Stimulated activated CD8-positive, alpha-beta memory T cell treated with anti-CD3 and anti-CD28 coated beads, Interleukin-7, amount 100 ng/mL, for 48 hours (primary cell): ENCODE results near the gene REPS2.
"Not testable (repeated sequence)": the region's sequence is repeated elsewhere in the genome, so short reads cannot be mapped to it uniquely, and the experiment has no call there.

Experiments
- DNase-seq, 2 donors: peaks; one replicate each; pipeline ENCODE4 v3.0.0-alpha.2; 2020; ENCODE audit warnings: low read depth in 1 of 2; ENCODE audit errors: extremely low read depth in 1 of 2

Gene REPS2

DNA sequence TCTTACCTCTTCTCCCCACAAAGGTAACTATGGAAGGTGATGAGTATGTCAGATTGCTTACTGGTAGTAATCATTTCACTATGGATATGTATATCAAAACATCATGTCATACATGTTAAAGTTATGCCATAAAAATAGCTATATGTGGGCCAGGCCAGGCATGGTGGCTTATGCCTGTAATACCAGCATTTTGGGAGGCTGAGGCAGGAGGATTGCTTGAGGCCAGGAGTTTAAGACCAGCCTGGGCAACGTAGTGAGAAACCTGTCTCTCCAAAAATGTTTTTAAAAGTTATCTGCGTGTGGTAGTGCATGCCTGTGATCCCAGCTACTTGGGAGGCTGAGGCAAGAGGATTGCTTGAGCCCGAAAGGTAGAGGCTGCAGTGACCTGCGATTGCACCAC is 16.2 kb downstream of the REPS2 start:
- DNase-seq = not testable (repeated sequence)

DNA sequence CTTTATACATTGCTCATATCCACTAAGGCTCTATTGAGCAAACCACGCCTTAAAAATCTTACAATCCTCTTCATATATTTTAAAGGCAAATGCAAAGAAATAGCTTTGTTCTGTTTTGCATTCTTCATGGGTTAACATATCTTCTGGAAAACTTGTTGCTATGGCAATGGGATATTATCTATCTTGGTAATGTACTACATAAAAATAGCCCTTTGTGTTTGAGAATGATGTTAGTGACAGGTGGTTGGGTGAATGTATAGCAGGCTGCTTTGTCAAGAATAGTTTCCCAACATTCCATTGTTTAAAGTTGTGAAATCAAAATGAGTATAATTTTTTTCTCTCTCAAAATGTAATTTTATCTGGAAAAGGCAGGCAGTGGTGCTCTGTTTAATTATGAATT is 16.8 kb downstream of the REPS2 start:
- DNase-seq = no peak

DNA sequence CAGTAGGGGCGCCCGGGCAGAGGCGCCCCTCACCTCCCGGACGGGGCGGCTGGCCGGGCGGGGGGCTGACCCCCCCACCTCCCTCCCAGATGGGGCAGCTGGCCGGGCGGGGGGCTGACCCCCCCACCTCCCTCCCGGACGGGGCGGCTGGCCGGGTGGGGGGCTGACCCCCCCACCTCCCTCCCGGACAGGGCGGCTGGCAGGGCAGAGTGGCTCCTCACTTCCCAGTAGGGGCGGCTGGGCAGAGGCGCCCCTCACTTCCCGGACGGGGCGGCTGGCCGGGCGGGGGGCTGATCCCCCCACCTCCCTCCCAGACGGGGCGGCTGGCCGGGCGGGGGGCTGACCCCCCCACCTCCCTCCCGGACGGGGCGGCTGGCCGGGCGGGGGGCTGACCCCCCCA is 18.5 kb downstream of the REPS2 start:
- not testable (repeated sequence) for DNase-seq

DNA sequence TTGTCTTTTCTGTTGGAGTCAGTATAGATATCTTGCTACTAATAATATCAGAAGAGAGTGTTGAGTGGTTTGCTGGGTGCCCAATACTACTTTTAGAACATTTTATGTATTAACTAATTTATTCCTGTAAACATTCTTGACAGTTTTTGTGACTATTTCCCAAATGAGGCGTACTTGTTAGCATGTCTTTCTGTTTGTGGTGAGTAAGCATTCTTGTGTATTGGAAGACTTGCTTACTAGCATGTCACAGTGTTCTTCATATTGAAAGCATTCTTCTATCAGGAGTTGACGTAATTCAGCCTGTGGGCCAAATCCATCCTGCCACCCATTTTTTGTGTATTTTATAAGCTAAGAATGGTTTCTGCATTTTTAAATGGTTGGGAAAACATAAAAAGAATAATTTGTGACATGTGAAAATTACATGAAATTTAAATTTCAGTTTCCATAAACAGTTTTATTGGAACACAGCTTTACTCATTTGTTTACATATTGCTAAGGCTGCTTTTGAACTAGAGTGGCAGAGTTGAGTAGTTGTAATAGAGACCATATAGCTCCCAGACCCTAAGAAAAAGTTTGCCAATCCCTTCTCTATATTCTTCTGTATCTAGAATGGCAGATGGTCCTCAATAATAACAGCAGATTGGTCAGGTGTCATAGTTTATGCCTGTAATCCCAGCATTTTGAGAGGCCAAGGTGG is 20.4 kb downstream of the REPS2 start:
- DNase-seq = no peak

DNA sequence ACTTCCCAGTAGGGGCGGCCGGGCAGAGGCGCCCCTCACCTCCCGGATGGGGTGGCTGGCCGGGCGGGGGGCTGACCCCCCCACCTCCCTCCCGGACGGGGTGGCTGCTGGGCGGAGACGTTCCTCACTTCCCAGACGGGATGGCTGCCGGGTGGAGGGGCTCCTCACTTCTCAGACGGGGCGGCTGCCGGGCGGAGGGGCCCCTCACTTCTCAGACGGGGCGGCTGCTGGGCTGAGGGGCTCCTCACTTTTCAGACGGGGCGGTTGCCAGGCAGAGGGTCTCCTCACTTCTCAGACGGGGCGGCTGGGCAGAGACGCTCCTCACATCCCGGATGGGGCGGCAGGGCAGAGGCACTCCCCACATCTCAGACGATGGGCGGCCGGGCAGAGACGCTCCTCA is 22.3 kb downstream of the REPS2 start:
- DNase-seq = not testable (repeated sequence)

DNA sequence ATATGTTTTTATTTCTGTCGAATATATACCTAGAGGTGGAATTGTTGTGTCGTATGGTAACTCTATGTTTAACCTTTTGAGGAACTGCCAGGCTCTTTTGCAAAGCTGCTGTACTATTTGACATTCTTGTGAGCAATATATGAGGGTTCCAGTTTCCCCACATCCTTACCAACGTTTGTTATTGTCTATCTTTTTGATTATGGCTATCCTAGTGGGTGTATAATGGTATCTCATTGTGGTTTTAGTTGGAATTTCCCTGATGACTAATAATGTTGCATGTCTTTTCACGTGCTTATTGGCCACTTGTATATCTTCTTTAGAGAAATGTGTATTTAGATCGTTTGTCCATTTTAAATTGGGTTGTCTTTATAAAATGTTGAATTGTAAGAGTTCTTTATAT is 24.5 kb downstream of the REPS2 start:
- no peak for DNase-seq

DNA sequence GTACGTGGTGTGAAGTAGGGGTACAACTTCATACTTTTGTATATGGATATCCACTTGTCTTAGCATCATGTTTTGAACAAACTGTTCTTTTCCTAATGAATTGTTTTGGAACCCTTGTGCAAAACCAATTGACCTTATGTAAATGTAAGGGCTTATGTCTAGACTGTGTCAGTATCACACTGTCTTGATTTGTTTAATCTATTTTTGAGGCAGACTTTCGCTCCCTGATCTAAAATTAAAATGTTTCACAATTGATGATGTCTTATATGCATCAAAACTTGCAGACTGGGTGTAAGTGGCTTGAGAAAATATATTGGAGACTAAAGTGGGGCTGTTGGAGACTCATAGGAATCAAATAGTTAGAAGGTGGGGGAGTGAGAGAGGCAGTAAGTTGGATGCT is 25.2 kb downstream of the REPS2 start:
- no peak for DNase-seq

DNA sequence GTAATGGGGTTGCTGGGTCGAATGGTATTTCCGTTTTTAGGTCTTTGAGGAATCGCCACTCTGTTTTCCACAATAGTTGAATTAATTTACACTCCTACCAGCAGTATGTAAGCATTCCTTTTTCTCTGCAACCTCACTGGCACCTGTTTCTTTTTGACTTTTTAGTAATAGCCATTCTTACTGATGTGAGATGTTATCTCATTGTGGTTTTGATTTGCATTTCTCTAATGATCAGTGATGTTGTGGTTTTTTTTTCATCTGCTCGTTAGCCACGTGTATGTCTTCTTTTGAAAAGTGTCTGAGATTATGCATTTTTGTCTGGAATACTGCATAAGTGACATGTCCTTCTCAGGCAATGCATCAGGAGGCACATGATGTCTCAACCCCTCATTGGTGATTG is 28.8 kb downstream of the REPS2 start:
- no peak for DNase-seq

DNA sequence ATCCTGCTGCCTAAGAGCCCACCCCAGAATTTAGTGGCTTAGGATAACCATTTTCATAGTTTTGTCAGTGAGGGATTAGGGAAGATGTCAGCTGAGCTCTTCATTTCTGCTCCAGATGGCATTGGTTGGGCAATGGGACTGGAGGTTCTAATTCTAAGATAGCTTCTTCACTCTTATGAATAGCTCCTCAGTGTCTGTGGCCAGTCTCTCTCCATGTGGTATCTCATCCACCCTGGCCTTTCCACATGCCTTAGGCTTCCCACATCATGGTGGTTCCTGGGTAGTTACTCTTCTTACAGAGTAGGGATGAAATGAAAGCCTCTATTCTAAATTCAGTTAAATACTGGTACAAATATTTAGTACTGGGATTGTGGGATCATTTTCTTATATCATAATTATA is 31.3 kb downstream of the REPS2 start:
- no peak for DNase-seq

DNA sequence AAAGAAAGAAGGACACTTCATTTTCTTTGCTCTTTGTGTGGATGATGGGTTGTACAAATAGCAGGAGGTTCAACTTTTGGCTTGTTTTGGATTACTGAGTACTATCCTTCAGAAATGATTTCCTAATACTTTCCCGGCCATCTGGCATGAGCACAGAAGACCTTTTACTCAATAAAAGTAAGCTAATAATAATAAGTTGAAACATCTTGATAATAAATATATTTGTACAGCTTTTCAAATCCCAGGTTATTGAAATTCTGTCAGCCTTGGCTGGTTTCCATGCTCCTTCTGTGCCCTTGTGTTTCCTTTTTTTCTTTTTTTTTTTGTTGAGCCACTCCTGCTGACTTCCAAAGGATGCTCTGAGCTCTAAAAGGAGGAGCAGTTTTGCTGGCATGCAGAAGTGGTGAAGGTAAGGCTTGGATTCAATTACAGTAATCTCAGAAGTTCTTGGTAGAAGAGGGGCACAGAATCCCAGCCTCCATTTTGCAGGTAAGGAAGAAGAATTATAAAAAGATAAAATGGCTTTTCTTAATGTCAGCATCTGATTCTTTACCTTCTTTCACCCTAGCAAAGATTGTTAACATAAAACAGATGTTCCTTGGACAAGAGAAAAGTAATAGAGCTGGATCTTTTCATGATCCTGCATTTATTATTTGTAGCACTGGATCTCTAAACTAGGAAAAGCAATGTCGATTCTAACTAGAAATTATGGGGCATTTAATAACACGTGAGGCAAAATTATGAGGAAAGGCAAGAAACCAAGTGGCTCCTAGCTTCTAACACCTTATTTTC is 31.9 kb downstream of the REPS2 start:
- no peak for DNase-seq

DNA sequence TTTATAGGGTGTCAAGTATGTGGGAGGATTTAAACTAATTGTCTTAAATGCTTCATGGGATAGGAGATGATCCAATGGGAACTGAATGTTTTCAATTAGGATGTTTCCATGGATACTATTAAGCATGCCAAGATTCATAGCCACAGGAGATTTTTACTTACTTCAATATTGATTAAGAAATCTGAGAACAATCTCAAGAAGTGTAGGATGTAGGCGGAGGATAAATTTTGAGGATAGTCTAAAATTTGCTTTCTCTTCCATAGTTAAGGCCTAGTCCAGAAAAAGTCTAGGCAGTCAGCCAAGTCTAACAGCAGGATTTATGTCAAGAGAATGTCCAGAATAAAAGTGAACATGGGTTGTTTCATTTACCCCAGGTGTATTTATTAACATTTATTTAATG is 32.8 kb downstream of the REPS2 start:
- no peak for DNase-seq

DNA sequence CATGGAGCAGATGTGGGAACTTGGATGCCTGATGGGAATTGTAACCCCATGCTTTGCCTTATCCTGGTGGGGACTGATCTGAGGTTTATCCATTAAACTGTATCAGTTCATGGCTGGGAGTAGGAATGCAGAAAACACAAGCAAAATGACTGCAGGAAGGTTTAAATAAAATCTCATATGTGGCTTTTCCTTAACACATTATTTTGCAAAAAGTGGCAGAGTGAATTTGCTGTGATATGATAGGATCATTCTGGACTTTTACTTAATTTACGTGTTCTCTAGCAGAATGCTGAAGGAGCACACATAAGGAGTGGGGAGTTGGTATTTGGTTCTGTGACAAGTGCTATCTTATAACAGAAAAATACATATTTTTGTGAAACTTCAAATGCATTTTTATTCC is 34.8 kb downstream of the REPS2 start:
- no peak for DNase-seq

DNA sequence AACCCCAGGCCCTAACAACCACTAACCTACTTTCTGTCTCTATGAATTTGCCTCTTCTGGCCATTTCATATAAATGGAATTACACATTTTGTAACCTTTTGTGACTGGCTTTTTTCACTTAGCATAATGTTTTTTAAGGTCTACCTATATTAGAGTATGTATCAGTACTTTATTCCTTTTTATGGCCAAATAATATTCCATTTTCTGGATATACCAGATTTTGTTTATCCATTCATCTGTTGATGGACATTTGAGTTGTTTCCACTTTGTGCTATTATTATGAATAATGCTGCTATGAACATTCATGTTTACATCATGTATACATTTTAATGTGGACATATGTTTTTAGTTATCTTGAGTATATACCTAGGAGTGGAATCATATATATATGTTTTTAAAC is 35.5 kb downstream of the REPS2 start:
- no peak for DNase-seq

DNA sequence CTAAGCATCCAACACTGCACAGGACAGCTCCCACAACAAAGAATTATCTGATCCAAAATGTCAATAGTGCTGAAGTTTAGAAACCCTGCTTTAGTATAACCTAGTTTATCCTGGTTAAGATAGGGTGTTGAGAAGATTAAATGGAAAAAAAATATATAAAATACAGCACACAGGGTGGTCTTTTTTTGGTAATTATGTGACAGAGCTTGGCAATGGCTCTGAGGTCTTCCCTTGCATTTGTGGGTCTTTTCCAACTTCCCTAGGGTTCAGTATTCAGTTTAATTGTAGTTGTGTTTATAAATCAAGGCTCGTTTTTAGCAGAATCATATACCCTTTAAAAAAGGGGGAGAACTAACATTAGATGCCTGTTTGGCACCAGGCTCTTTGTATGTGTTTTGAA is 36.6 kb downstream of the REPS2 start:
- no peak for DNase-seq

DNA sequence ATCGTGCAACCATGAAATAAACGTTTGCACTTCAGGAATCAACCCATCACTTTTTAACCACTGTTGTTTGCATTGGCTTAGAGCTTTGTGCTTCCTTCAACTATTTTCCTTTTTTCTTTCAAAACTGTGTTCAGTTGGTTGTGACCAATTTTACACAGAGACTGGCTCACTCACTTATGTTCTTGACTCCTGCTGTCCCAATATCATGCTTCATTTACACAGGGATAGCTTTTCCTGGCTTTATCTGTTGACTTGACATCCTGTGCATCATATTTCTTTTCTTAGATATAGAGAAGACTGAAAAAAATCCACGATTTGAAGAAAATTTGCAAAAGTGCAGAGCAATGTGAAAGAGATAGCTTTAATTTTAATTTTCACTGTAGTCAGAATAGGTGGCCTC is 38.8 kb downstream of the REPS2 start:
- DNase-seq = no peak

DNA sequence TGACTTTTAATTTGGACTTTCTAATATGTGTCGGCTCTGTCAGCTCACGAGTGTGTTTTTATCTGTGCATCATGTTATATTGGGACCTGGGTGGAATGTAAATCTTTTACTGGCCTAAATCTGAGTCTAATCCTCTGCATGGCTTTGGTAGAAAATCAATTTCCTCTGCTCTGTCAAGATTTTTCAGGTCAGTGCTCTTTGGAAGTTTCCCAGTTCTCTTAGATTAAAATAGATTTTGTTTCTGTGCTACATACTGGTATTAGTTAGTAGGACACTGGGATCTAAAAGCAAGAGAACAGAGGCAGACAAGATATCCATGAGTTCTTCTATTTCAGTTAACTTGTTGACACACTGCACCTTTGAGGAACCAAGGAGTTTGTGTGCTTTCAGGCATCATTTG is 39.7 kb downstream of the REPS2 start:
- no peak for DNase-seq

DNA sequence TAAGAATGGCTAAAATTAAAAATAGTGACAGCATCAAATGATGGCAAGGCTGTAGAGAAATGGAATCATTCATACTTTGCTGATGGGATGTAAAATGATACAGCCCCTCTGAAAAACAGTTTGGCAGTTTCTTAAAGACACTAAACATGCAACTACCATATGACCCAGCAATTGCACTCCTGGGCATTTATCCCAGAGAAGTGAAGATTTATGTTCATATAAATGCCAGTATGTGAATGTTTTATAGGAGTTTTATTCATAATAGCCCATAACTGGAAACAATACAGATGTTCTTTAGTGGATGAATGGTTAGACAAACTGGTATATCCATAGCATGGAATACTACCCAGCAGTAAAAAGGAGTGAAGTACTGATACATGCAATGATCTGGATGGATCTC is 43.3 kb downstream of the REPS2 start:
- no peak for DNase-seq

DNA sequence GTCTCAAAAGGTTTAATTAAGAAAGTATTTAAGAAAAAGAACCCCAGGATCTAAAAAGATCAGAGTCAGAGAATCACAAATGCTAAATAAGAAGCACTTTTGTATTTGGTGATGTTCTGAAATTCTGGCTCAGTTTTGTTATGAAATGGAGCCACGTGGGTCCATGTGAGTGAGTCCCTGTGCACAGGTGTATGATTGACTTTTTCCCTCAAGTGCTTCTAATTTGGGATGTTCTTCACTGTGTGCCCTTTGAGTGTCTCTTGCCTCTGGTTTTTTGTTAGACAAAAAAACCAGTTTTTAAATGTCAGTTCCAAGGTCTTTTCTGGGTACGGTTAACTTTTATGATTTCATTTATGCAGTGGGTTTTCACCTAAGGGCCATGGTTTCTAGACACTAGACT is 44.4 kb downstream of the REPS2 start:
- no peak for DNase-seq

DNA sequence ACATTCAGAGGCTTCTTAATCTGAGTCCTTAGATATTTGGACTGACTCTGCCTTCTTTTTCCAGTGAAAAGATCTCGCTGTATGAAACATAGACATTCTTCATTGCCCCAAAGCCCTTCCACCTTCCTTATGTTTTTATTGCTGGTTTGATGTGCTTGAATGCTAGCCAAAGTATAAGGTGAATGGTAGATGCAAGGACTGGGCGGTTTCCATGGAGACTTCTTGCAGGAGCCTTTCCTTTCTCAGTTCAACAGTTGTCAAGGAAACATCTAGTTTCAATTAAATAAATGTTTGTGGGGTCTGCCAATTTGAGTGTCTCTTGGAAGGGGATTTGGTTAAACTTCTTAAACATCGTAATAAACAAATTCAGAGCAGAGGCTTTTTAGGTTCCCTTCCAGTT is 46.0 kb downstream of the REPS2 start:
- DNase-seq = no peak

DNA sequence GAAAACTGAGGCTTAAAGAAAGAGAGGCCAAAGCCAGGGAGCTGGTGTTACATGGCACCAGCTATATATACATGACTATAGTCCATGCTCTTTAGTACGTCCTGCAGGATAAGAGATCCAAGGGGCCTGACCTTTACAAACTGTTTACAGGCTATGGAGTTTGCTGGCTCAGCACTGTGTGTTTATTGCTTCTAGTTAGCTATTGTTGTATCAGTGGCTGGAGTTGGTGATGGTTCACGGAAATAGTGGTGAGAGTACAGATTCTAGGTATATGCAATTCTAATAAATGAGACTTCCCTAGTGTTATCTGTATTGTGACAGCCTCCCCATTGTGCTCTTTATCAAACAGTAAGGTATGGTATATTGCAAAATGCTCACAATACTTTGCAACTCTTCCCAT is 46.5 kb downstream of the REPS2 start:
- DNase-seq = no peak

DNA sequence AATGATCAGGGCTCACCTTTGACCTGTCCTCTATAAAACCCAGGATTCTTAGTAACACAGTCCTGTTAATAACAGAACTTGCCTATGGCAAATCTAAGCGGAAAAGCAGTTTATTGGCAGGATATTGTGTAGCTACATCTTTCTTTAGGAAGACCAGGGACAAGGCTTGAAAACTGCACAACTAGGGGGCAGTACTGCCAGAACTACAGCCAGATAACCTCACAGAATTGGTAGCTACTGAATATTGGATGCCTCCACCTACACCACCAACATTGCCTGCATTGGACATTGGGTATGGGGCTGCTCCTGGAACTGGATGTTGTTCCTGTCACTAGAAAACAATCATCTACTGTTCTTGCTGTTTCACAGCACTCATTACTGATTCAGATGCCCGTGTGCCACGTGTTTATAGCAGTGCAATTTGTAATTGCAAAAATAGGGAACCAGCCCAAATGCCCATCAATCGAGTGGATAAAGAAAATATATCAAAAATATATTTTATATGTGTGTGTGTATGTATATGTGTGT is 47.4 kb downstream of the REPS2 start:
- DNase-seq = no peak

DNA sequence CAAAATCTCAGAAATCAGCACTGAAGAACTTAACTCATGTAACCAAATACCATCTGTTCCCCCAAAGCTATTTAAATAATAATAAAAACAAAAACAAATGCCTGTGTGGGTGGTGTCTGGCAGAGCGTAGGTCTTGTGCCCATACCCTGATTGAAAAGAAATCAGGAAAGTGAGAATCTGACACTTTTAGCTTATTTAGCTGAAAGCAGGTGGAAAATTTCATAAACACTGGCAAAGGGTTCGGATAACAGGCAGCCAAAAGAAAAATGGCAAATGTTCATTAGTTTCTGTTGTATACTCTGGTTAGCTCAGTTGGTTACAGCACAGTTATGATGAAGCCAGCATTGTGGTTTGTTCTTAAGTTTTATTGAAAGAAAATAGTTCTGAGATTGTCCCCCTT is 48.3 kb downstream of the REPS2 start:
- no peak for DNase-seq
